Psoas muscle (tissue), 8 donors: ENCODE measurements around the gene RP9. TPM values are rescaled to one million over a fixed set of nuclear protein-coding genes. Genes with fewer than 3 reads are reported as not detected.

ENCODE experiments used
- ATAC-seq, 4 donors: fragments of 200-7000 bp; cut with Tn5 transposase; one replicate each; pipeline ENCODE4 v1.9.1; 2020; ENCODE audit warnings: moderate library complexity in 3 of 4, mild to moderate bottlenecking in 2 of 4
- DNase-seq, 2 donors: peaks; one replicate each; pipeline ENCODE4 v3.0.0-alpha.2; 2020
- H3K27ac ChIP-seq: fragments of 200-600 bp; one replicate; pipeline ENCODE4 v1.8.0; 2022
- H3K27me3 ChIP-seq, 3 donors: fragments of 200-600 bp in 1 of 3; one replicate each; pipeline versions ENCODE4 v1.6.1 to v1.8.0; 2013 to 2022; ENCODE audit warnings: low read length in 2 of 3, mild to moderate bottlenecking in 2 of 3, moderate library complexity in 1 of 3; ENCODE audit not compliant: insufficient read depth in 3 of 3
- H3K36me3 ChIP-seq, 2 donors: fragments of 200-600 bp in 1 of 2; one replicate each; pipeline versions ENCODE4 v1.6.1 to v1.8.0; 2013 to 2022; ENCODE audit warnings: low read depth in 1 of 2, mild to moderate bottlenecking in 1 of 2, moderate library complexity in 1 of 2; ENCODE audit not compliant: insufficient read depth in 1 of 2
- H3K4me1 ChIP-seq: fragments of 200-600 bp; one replicate; pipeline ENCODE4 v1.8.0; 2022
- H3K4me3 ChIP-seq: fragments of 200-600 bp; one replicate; pipeline ENCODE4 v1.8.0; 2022; ENCODE audit warnings: mild to moderate bottlenecking
- H3K9me3 ChIP-seq: fragments of 200-600 bp; one replicate; pipeline ENCODE4 v1.8.0; 2022
- CTCF ChIP-seq: fragments of 200-600 bp; IDR thresholded peaks from one replicate; pipeline ENCODE4 v1.8.0; 2022; ENCODE audit warnings: antibody characterized with exemption
- WGBS, 3 donors: extraction: QIAGEN DNeasy Blood & Tissue Kit; methylation state at CpG; one replicate each; pipeline versions ENCODE4 v1.1.6 to v1.1.7; 2013; 5-methylcytosine and 5-hydroxymethylcytosine counted together
- intact Hi-C, 2 donors: fragments of 100-400 bp; cut with DNase I; formaldehyde crosslinking; loops; one replicate each; pipeline versions ENCODE4 v1.11.0 to v1.14.2; 2022
- polyA plus RNA-seq, 3 donors: library from polyadenylated mRNA; stranded (reverse); fragments of 200-250 nt; gene quantifications; one replicate each; pipeline ENCODE4 v1.2.3, GENCODE V29; 2013
- total RNA-seq, 4 donors: library from RNA; stranded (reverse); fragmentation: NEBNext Ultra II Directional in 2 of 4; extraction: Animal tissue kit (Norgen Biotek cat#: 25700) in 2 of 4; gene quantifications; one replicate each; pipeline versions ENCODE4 v1.2.1 to v1.2.4, GENCODE V29; 2021 to 2023
- donor health status: healthy with polysubstance abuse.
- donor health status: DM: no; HTN: no; CAD: no; lungs with moderate emphysema.
- donor health status: Bipolar disorder and iron deficiency.
- donor health status: healthy.
- donor health status: DM: yes; HTN: yes; CAD: no.
- donor health status: DM: no; HTN: no; CAD: no.
- donor health status: DM: no; HTN: no; CAD: no.
- donor health status: DM: yes; HTN: yes; CAD: no.

RP9 gene
- total and polyA plus RNA-seq, 7 donors = 15.4 to 27.6 (median 23.1) TPM

GRCh38 chr7:33155811-33156210 is 46.6 kb upstream of the RP9 start:
- peaks cover 7% of the 10 kb centered on the region for H3K4me1 ChIP-seq
- H3K36me3 ChIP-seq = peaks cover 0 to 6% of the 10 kb centered on the region in 2 donors
- H3K27me3 ChIP-seq = no peaks in the 10 kb centered on the region
- no peak for TF ChIP-seq CTCF
- no peaks in the 10 kb centered on the region for H3K9me3 ChIP-seq
- DNase-seq (no peak), ATAC-seq (no peak)
- intact Hi-C loops = no loop called here
- no peak overlapping the region for H3K27ac ChIP-seq
- no peak overlapping the region for H3K4me3 ChIP-seq
- WGBS, 3 donors = 72 to 95% (median 90%) methylated on average over 2 of the region's 2 CpGs

- TF ChIP-seq CTCF = no peak
- Histone ChIP-seq H3K27me3 (no peaks in the 10 kb centered on the region), H3K4me1 (no peaks in the 10 kb centered on the region), H3K27ac (no peak overlapping the region), H3K4me3 (no peak overlapping the region), H3K36me3 (peaks cover 0 to 6% of the 10 kb centered on the region in 2 donors), H3K9me3 (no peaks in the 10 kb centered on the region)
- ATAC-seq (no peak), DNase-seq (no peak)
- intact Hi-C loops = no loop called here
- 83 to 92% (median 90%) methylated on average over 3 of the region's 3 CpGs for WGBS, 3 donors
Observed at GRCh38 chr7:33152087-33152486, 42.9 kb upstream of the RP9 start.

GRCh38 chr7:33145156-33145555 is 36.0 kb upstream of the RP9 start:
- Histone ChIP-seq H3K4me3 (no peak overlapping the region), H3K36me3 (no peaks in the 10 kb centered on the region), H3K9me3 (no peaks in the 10 kb centered on the region), H3K27me3 (no peaks in the 10 kb centered on the region), H3K27ac (no peak overlapping the region), H3K4me1 (peaks cover 7% of the 10 kb centered on the region)
- ATAC-seq (no peak), DNase-seq (no peak)
- TF ChIP-seq CTCF = no peak
- intact Hi-C loops = no loop called here
- 94 to 95% (median 95%) methylated on average over 5 of the region's 5 CpGs for WGBS, 3 donors

GRCh38 chr7:33143996-33144718 is 35.0 kb upstream of the RP9 start:
- H3K9me3 ChIP-seq = no peaks in the 10 kb centered on the region
- 67 to 77% (median 73%) methylated on average over 4 of the region's 4 CpGs for WGBS, 3 donors

More at GRCh38 chr7:33143996-33144718, 35.0 kb upstream of the RP9 start:
- intact Hi-C loops = no loop called here
- Histone ChIP-seq H3K27ac (no peak overlapping the region), H3K4me3 (no peak overlapping the region), H3K27me3 (no peaks in the 10 kb centered on the region), H3K36me3 (no peaks in the 10 kb centered on the region), H3K4me1 (peaks cover 7% of the 10 kb centered on the region)
- DNase-seq (no peak), ATAC-seq (no peak)
- TF ChIP-seq CTCF = no peak
